DMS79 treated with DMSO at 0.1 percent for 48 hours (cell line): Measurements from ENCODE around the gene EEIG1.

Source experiments
- DNase-seq: peaks from one replicate; lab custom pipeline; 2025; lab: John Stamatoyannopoulos, UW

Gene EEIG1

GRCh38 chr9:127941062-127941960 is 39.5 kb downstream of the EEIG1 start:
- DNase-seq = peak; percentile 65

GRCh38 chr9:127940593-127940992 is 40.2 kb downstream of the EEIG1 start:
- DNase-seq = no peak

- no peak for DNase-seq
Observed at GRCh38 chr9:127938298-127938690, 42.5 kb downstream of the EEIG1 start.

- peak; percentile 68 for DNase-seq
Observed at GRCh38 chr9:127937388-127938297, 43.1 kb downstream of the EEIG1 start, which contains the start of gene DPM2. Gene DPM2 (minus strand): TSS chr9:127937854. CDS start chr9:127937820, 34 bp downstream.

GRCh38 chr9:127937056-127937387 is 43.8 kb downstream of the EEIG1 start:
- no peak for DNase-seq

GRCh38 chr9:127936347-127936852 is 44.4 kb downstream of the EEIG1 start:
- DNase-seq = no peak

GRCh38 chr9:127935765-127936221 is 45.0 kb downstream of the EEIG1 start:
- DNase-seq = no peak

GRCh38 chr9:127934986-127935385 is 45.8 kb downstream of the EEIG1 start:
- DNase-seq = no peak

GRCh38 chr9:127934248-127934647 is 46.5 kb downstream of the EEIG1 start:
- DNase-seq = no peak

GRCh38 chr9:127931092-127931881 is 49.5 kb downstream of the EEIG1 start:
- DNase-seq = peak; percentile 87
